Right atrium auricular region (tissue), 2 donors: ENCODE results near the gene GJB3. TPM values are rescaled to one million over a fixed set of nuclear protein-coding genes. Genes with fewer than 3 reads are reported as not detected.

Experiments
- DNase-seq: peaks from one replicate; pipeline ENCODE4 v3.0.0-alpha.2; 2019; ENCODE audit warnings: low spot score
- H3K27ac ChIP-seq, 2 donors: fragments of 200-600 bp; sonication (generic); 1 replicate in 1 of 2; 2 replicates in 1 of 2; pipeline ENCODE4 v1.5.1; 2016 to 2019
- H3K27me3 ChIP-seq, 2 donors: fragments of 200-600 bp; sonication (generic); one replicate each; pipeline versions ENCODE4 v1.5.1 to v1.6.0; 2017 to 2019
- H3K36me3 ChIP-seq: fragments of 200-600 bp; sonication (generic); one replicate; pipeline ENCODE4 v1.5.1; 2016
- H3K4me1 ChIP-seq, 2 donors: fragments of 200-600 bp; sonication (generic); one replicate each; pipeline versions ENCODE4 v1.5.1 to v1.6.0; 2017 to 2019
- H3K4me3 ChIP-seq, 2 donors: fragments of 200-600 bp; sonication (generic); 1 replicate in 1 of 2; 2 replicates in 1 of 2; pipeline ENCODE4 v1.5.1; 2017 to 2019; ENCODE audit warnings: mild to moderate bottlenecking in 1 of 2, moderate library complexity in 1 of 2
- H3K9me3 ChIP-seq, 2 donors: fragments of 200-600 bp; sonication (generic); one replicate each; pipeline ENCODE4 v1.5.1; 2019
- CTCF ChIP-seq, 2 donors: fragments of 200-600 bp; sonication (generic); IDR thresholded peaks; one replicate each; pipeline ENCODE4 v1.5.1; 2019; ENCODE audit warnings: antibody characterized with exemption in 2 of 2
- total RNA-seq, 2 donors: library from RNA; depleted of rRNA; stranded (reverse); fragments of >200 nt; gene quantifications; one replicate each; pipeline ENCODE4 v1.1.0, GENCODE V29; 2016

The GJB3 gene
- total RNA-seq, 2 donors from 2014 or later: 0.28 TPM; not detected in 1

- Histone ChIP-seq H3K9me3 (no peaks in the 10 kb centered on the region), H3K27ac (no peak overlapping the region), H3K4me1 (no peaks in the 10 kb centered on the region), H3K36me3 (no peaks in the 10 kb centered on the region), H3K4me3 (no peak overlapping the region), H3K27me3 (no peaks in the 10 kb centered on the region)
- TF ChIP-seq CTCF (IDR thresholded peaks at IDR 0.05): no peak
- DNase-seq: no peak
These were observed 19.7 kb upstream of the GJB3 start for GRCh38 chr1:34761176-34761761.

DNA sequence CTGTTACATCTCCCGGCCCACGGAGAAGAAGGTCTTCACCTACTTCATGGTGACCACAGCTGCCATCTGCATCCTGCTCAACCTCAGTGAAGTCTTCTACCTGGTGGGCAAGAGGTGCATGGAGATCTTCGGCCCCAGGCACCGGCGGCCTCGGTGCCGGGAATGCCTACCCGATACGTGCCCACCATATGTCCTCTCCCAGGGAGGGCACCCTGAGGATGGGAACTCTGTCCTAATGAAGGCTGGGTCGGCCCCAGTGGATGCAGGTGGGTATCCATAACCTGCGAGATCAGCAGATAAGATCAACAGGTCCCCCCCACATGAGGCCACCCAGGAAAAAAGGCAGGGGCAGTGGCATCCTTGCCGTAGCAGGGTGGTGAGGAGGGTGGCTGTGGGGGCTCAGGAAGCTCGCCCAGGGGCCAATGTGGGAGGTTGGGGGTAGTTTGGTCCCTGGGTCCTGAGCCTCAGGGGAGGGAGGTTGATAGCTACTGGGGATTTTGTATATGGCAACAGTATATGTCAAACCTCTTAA, 19.2 kb upstream of the GJB3 start:
- no peak overlapping the region for H3K4me3 ChIP-seq
- no peak for TF ChIP-seq CTCF (IDR thresholded peaks at IDR 0.05)
- no peak overlapping the region for H3K27ac ChIP-seq
- H3K9me3 ChIP-seq: no peaks in the 10 kb centered on the region
- no peaks in the 10 kb centered on the region for H3K27me3 ChIP-seq
- no peaks in the 10 kb centered on the region for H3K36me3 ChIP-seq
- H3K4me1 ChIP-seq: no peaks in the 10 kb centered on the region
- DNase-seq: no peak

- DNase-seq: no peak
- H3K27me3 ChIP-seq: no peaks in the 10 kb centered on the region
- no peaks in the 10 kb centered on the region for H3K4me1 ChIP-seq
- H3K9me3 ChIP-seq: no peaks in the 10 kb centered on the region
- no peak for TF ChIP-seq CTCF (IDR thresholded peaks at IDR 0.05)
- no peak overlapping the region for H3K4me3 ChIP-seq
- no peak overlapping the region for H3K27ac ChIP-seq
- H3K36me3 ChIP-seq: no peaks in the 10 kb centered on the region
These were observed 18.4 kb upstream of the GJB3 start for GRCh38 chr1:34762474-34763141.

DNA sequence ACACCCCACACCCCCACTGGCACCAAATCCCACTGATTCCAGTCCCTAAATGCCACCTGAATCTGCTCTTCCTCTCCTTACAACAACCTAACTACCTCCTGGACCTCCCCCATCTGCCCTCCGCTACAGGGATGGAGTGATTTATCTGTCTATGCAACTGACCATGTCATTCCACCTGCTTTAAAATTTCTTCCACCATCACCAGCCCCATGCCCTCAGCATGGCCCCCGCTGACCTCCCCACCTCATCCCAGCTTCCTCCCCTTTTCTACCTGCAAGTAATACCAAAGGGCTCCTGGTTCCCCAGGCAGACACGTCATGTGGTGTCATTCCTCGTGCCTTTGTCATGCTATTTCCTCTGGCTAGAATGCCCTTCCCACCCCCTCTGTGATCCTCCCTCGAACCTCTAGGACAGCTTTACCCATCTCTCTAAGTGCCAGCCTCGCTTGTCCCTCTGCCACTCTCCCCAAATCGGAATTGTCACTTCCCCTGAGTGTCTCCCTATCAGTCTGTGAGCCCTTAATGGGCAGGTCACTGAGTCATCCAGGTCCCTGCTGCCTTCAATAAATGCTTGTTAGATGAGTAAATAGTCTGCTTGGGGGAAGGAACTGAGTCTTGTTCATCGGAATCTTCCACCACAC, 17.8 kb upstream of the GJB3 start:
- TF ChIP-seq CTCF (IDR thresholded peaks at IDR 0.05): no peak
- Histone ChIP-seq H3K4me1 (no peaks in the 10 kb centered on the region), H3K4me3 (no peak overlapping the region), H3K36me3 (no peaks in the 10 kb centered on the region), H3K27me3 (no peaks in the 10 kb centered on the region), H3K27ac (no peak overlapping the region), H3K9me3 (no peaks in the 10 kb centered on the region)
- no peak for DNase-seq

DNA sequence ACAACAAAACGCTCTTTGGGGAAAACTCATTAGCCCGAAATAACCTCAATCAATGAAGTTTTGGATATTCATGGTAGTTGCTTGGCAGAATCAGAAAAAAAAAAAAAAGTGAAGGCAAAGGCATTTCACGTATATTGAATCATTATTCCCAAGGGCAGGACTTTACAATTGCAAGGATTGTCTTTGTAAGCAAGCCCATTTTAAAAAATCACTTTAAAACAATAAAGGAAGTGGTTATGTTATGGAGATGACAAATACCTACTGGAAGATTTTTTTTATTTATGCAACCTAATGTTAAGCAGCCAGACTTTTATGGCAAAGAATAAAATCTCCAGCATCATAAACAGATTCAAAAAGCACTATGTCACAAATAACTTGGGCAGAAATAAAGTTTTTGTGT, 12.2 kb upstream of the GJB3 start:
- no peak for TF ChIP-seq CTCF (IDR thresholded peaks at IDR 0.05)
- DNase-seq: no peak

More for the DNA sequence above, 12.2 kb upstream of the GJB3 start:
- Histone ChIP-seq H3K4me1 (no peaks in the 10 kb centered on the region), H3K36me3 (no peaks in the 10 kb centered on the region), H3K9me3 (no peaks in the 10 kb centered on the region), H3K27ac (no peak overlapping the region), H3K4me3 (no peak overlapping the region), H3K27me3 (no peaks in the 10 kb centered on the region)
